H1 (cell line): Measurements from ENCODE around the gene STAM2. TPM values are rescaled to one million over a fixed set of nuclear protein-coding genes. Genes with fewer than 3 reads are reported as not detected.

Experiments
- CTCF ChIA-PET: fragments of 300-600 bp; sonication (Branson Sonifier 250); formaldehyde crosslinking; loops from one replicate; lab custom pipeline; 2021; ENCODE audit not compliant: partially characterized antibody; lab: Charles Lee
- POLR2A ChIA-PET: fragments of 300-600 bp; sonication (Branson Sonifier 250); formaldehyde crosslinking; loops from one replicate; lab custom pipeline; 2021; ENCODE audit warnings: inconsistent platforms; ENCODE audit not compliant: partially characterized antibody; lab: Charles Lee
- DNase-seq, 2 experiments: peaks; one replicate each; pipeline versions ENCODE4 v3.0.0 to v3.0.0-alpha.2; 2010 to 2022; ENCODE audit warnings: low spot score in 2 of 2, low read depth in 1 of 2, mixed read lengths in 1 of 2
- FAIRE-seq: peaks from 2 replicates; lab custom pipeline; 2011; peaks lifted over from hg19 to GRCh38; lab: Jason Lieb, UNC
- H2AFZ ChIP-seq: 2 replicates; pipeline ENCODE4 v1.8.1; 2012; ENCODE audit warnings: low read length, inconsistent platforms
- H2AK5ac ChIP-seq: 2 replicates; pipeline ENCODE4 v1.6.1; 2013; ENCODE audit warnings: low read depth, low read length
- H2BK120ac ChIP-seq: replicated peaks from 2 replicates; pipeline ENCODE3; 2013; ENCODE audit warnings: low read depth, low read length, inconsistent platforms
- H2BK12ac ChIP-seq: 2 replicates; pipeline ENCODE4 v1.6.1; 2013; ENCODE audit warnings: low read depth, low read length
- H2BK15ac ChIP-seq: 2 replicates; pipeline ENCODE4 v1.6.1; 2013; ENCODE audit warnings: low read length
- H2BK20ac ChIP-seq: 2 replicates; pipeline ENCODE4 v1.6.1; 2013; ENCODE audit warnings: low read length
- H2BK5ac ChIP-seq: 2 replicates; pipeline ENCODE4 v1.6.1; 2013; ENCODE audit warnings: low read depth, low read length
- H3K14ac ChIP-seq: 2 replicates; pipeline ENCODE4 v1.6.1; 2013; ENCODE audit warnings: inconsistent platforms; ENCODE audit not compliant: insufficient read length
- H3K18ac ChIP-seq: 2 replicates; pipeline ENCODE4 v1.6.1; 2013; ENCODE audit warnings: low read length; ENCODE audit errors: extremely low read depth
- H3K23ac ChIP-seq: 2 replicates; pipeline ENCODE4 v1.6.1; 2013; ENCODE audit warnings: inconsistent platforms; ENCODE audit not compliant: insufficient read length
- H3K23me2 ChIP-seq: 2 replicates; pipeline ENCODE4 v1.6.1; 2013; ENCODE audit warnings: low read depth, low read length
- H3K27ac ChIP-seq: 2 replicates; pipeline ENCODE4 v1.6.1; 2011; ENCODE audit warnings: low read depth, low read length, inconsistent platforms
- H3K27me3 ChIP-seq, 4 experiments: replicated peaks in 1 of 4; 1 replicate in 1 of 4; 2 replicates in 3 of 4; pipeline versions ENCODE4 v1.6.1 to v1.8.1; 2011 to 2013; ENCODE audit warnings: low read length in 3 of 4, mild to moderate bottlenecking in 3 of 4, inconsistent platforms in 2 of 4, mixed read lengths in 2 of 4, moderate library complexity in 1 of 4; ENCODE audit not compliant: control insufficient read depth in 3 of 4, insufficient read depth in 3 of 4; ENCODE audit errors: extremely low read depth in 1 of 4
- H3K36me3 ChIP-seq, 4 experiments: 2 replicates each; pipeline versions ENCODE4 v1.6.1 to v1.8.1; 2011 to 2013; ENCODE audit warnings: mild to moderate bottlenecking in 4 of 4, low read length in 3 of 4, moderate library complexity in 2 of 4, control low read depth in 1 of 4, inconsistent platforms in 1 of 4; ENCODE audit not compliant: insufficient read depth in 4 of 4, control insufficient read depth in 2 of 4
- H3K4ac ChIP-seq: replicated peaks from 2 replicates; pipeline ENCODE3; 2013; ENCODE audit warnings: low read length, low read depth, mixed read lengths, inconsistent platforms; ENCODE audit not compliant: insufficient read length
- H3K4me1 ChIP-seq, 4 experiments: replicated peaks in 1 of 4; 1 replicate in 1 of 4; 2 replicates in 3 of 4; pipeline versions ENCODE4 v1.6.1 to v1.8.1; 2011 to 2013; ENCODE audit warnings: low read length in 3 of 4, inconsistent platforms in 2 of 4, mixed read lengths in 1 of 4; ENCODE audit not compliant: insufficient read depth in 4 of 4, control insufficient read depth in 3 of 4
- H3K4me2 ChIP-seq, 2 experiments: 2 replicates each; pipeline versions ENCODE4 v1.6.1 to v1.8.1; 2011 to 2013; ENCODE audit warnings: low read depth in 2 of 2, low read length in 2 of 2, control low read depth in 1 of 2, inconsistent platforms in 1 of 2, mild to moderate bottlenecking in 1 of 2; ENCODE audit not compliant: insufficient read depth in 1 of 2
- H3K4me3 ChIP-seq, 4 experiments: fragments of 200-600, 300-600 bp in 1 of 4; sonication (generic), shearing (Covaris generic), sonication (Bioruptor Twin) in 1 of 4; 2 replicates each; pipeline versions ENCODE4 v1.5.1 to v1.8.1; 2011 to 2016; ENCODE audit warnings: low read length in 4 of 4, low read depth in 3 of 4, control low read depth in 2 of 4, inconsistent platforms in 2 of 4, mild to moderate bottlenecking in 2 of 4, mixed read lengths in 1 of 4, moderate library complexity in 1 of 4; ENCODE audit not compliant: insufficient read depth in 2 of 4; ENCODE audit errors: extremely low read depth in 1 of 4
- H3K56ac ChIP-seq: replicated peaks from 2 replicates; pipeline ENCODE3; 2013; ENCODE audit warnings: low read depth, mild to moderate bottlenecking, mixed read lengths, low read length, inconsistent platforms; ENCODE audit not compliant: insufficient read length
- H3K79me1 ChIP-seq: 2 replicates; pipeline ENCODE4 v1.6.1; 2013; ENCODE audit warnings: low read depth, low read length, control low read depth
- H3K79me2 ChIP-seq, 2 experiments: 2 replicates each; pipeline versions ENCODE4 v1.6.1 to v1.8.1; 2012 to 2013; ENCODE audit warnings: low read length in 2 of 2, mild to moderate bottlenecking in 2 of 2, inconsistent platforms in 1 of 2; ENCODE audit not compliant: insufficient read depth in 2 of 2, control insufficient read depth in 1 of 2
- H3K9ac ChIP-seq, 4 experiments: replicated peaks in 1 of 4; 1 replicate in 1 of 4; 2 replicates in 3 of 4; pipeline versions ENCODE4 v1.6.1 to v1.8.1; 2011 to 2013; ENCODE audit warnings: low read depth in 3 of 4, low read length in 3 of 4, control low read depth in 2 of 4, mild to moderate bottlenecking in 2 of 4, moderate library complexity in 2 of 4, inconsistent platforms in 1 of 4; ENCODE audit errors: extremely low read depth in 1 of 4
- H3K9me3 ChIP-seq, 2 experiments: 2 replicates each; pipeline versions ENCODE4 v1.6.1 to v1.8.1; 2012 to 2013; ENCODE audit warnings: mild to moderate bottlenecking in 2 of 2, moderate library complexity in 2 of 2, control low read depth in 1 of 2, inconsistent platforms in 1 of 2, low read depth in 1 of 2, low read length in 1 of 2, mixed read lengths in 1 of 2; ENCODE audit not compliant: insufficient read depth in 2 of 2
- H4K20me1 ChIP-seq, 2 experiments: replicated peaks in 1 of 2; 2 replicates each; pipeline versions ENCODE3 to v1.8.1; 2011 to 2013; ENCODE audit warnings: inconsistent platforms in 2 of 2, low read length in 2 of 2, mild to moderate bottlenecking in 1 of 2; ENCODE audit not compliant: insufficient read depth in 2 of 2, control insufficient read depth in 1 of 2
- H4K5ac ChIP-seq: 2 replicates; pipeline ENCODE4 v1.6.1; 2013; ENCODE audit warnings: low read length, low read depth, mixed read lengths, inconsistent platforms; ENCODE audit not compliant: insufficient read length
- H4K8ac ChIP-seq: 2 replicates; pipeline ENCODE4 v1.8.0; 2013; ENCODE audit warnings: mild to moderate bottlenecking, moderate library complexity, low read length, inconsistent platforms; ENCODE audit not compliant: insufficient read depth; ENCODE audit errors: extremely low read depth
- H4K91ac ChIP-seq: replicated peaks from 2 replicates; pipeline ENCODE3; 2013; ENCODE audit warnings: low read length, mixed read lengths, inconsistent platforms; ENCODE audit not compliant: insufficient read length
- EP300 ChIP-seq, 2 experiments: IDR thresholded peaks; 1 replicate in 1 of 2; 2 replicates in 1 of 2; pipeline ENCODE4 v1.6.1; 2011 to 2012; ENCODE audit warnings: low read depth in 2 of 2, low read length in 2 of 2, mild to moderate bottlenecking in 2 of 2, borderline replicate concordance in 1 of 2, inconsistent platforms in 1 of 2, moderate library complexity in 1 of 2
- KDM4A ChIP-seq: IDR thresholded peaks from one replicate; pipeline ENCODE4 v1.7.1; 2012; ENCODE audit warnings: low read depth, mild to moderate bottlenecking, moderate library complexity, low read length, inconsistent platforms; ENCODE audit not compliant: severe bottlenecking
- TCF12 ChIP-seq: IDR thresholded peaks from 2 replicates; pipeline ENCODE4 v1.6.1; 2011; ENCODE audit warnings: low read depth, mild to moderate bottlenecking, low read length
- TEAD4 ChIP-seq: IDR thresholded peaks from 2 replicates; pipeline ENCODE4 v1.6.1; 2012; ENCODE audit warnings: low read depth, low read length, inconsistent platforms, mixed read lengths
- WGBS, 2 experiments: shearing (Covaris generic) in 1 of 2; methylation state at CpG; one replicate each; pipeline versions ENCODE4 v1.1.6 to v1.1.7; 2013 to 2015; ENCODE audit warnings: low lambda C conversion rate in 2 of 2, mixed read lengths in 2 of 2, inconsistent platforms in 1 of 2, low coverage in 1 of 2, missing lambda C conversion rate in 1 of 2; ENCODE audit not compliant: insufficient replicate concordance in 2 of 2, insufficient coverage in 1 of 2, insufficient read length in 1 of 2; ENCODE audit errors: extremely low coverage in 1 of 2, missing lambda C conversion rate in 1 of 2; 5-methylcytosine and 5-hydroxymethylcytosine counted together
- polyA plus RNA-seq, 7 experiments: library from polyadenylated mRNA; depleted of rRNA in 3 of 7; stranded (reverse) in 5 of 7; unstranded in 2 of 7; fragments of >200 nt in 5 of 7; fragments of 200-250 nt in 2 of 7; gene quantifications; 1 replicate in 5 of 7; 2 replicates in 1 of 7; 4 replicates in 1 of 7; pipeline versions ENCODE4 v1.2.1 to v1.2.3, GENCODE V29; 2011 to 2013; ENCODE audit warnings: missing spikeins in 2 of 7, mixed read lengths in 2 of 7
- total RNA-seq: library from RNA; stranded (reverse); fragmentation: NEBNext Ultra II Directional; extraction: Animal tissue kit (Norgen Biotek cat#: 25700); gene quantifications from 2 replicates; pipeline ENCODE4 v1.2.1, GENCODE V29; 2021

Gene STAM2
- total and polyA plus RNA-seq, 2 of the 8 experiments (the other 6 are each of a cell fraction or from before 2014, with no cell fraction given) = 5.4 to 9.4 TPM

GRCh38 chr2:152071092-152071491, 104.5 kb downstream of the STAM2 start:
- Histone ChIP-seq H3K79me1 (peaks cover 2% of the 10 kb centered on the region; the same call in 1 of the 2 replicates), H2BK5ac (no peak overlapping the region), H2BK120ac (no peak overlapping the region), H2BK20ac (no peak overlapping the region), H4K91ac (no peak overlapping the region), H3K23ac (no peak overlapping the region), H2BK12ac (no peak overlapping the region), H2BK15ac (no peak overlapping the region), H3K4me3 (no peak overlapping the region), H4K8ac (no peak overlapping the region), H3K9me3 (no peaks in the 10 kb centered on the region)
- 86% methylated on average over 1 of the region's 1 CpG; no CpG with 5 or more reads in 1 of the 2 experiments for WGBS, 2 experiments
- TF ChIP-seq EP300 (IDR thresholded peaks at IDR 0.05; ENCODE audit: borderline replicate concordance in 1 of 2, low read depth in 2 of 2, low read length in 2 of 2) (no peak), TEAD4 (no peak), TCF12 (no peak), KDM4A (no peak)
- TF ChIP-seq, all 59 proteins: peak for 0
- Histone ChIP-seq H3K4me1 (peaks cover 0 to 8% (median 0%) of the 10 kb centered on the region in 4 experiments; a peak in 2 of 7 replicates), H4K20me1 (peaks cover 0 to 4% of the 10 kb centered on the region in 2 experiments), H3K27ac (no peak overlapping the region), H3K23me2 (peaks cover 10% of the 10 kb centered on the region; the same call in 1 of the 2 replicates), H3K27me3 (no peaks in the 10 kb centered on the region), H4K5ac (no peak overlapping the region), H3K79me2 (no peaks in the 10 kb centered on the region), H3K18ac (no peak overlapping the region), H3K4me2 (no peak overlapping the region), H3K36me3 (no peaks in the 10 kb centered on the region), H3K56ac (no peak overlapping the region), H2AK5ac (no peak overlapping the region), H3K9ac (no peak overlapping the region), H3K14ac (no peak overlapping the region), H2AFZ (no peak overlapping the region), H3K4ac (no peak overlapping the region)
- ChIA-PET POLR2A (no interaction called here), CTCF (no interaction called here)
- FAIRE-seq = no peak
- DNase-seq = no peak
